Osteoblast (primary cell): ENCODE data around the gene WDCP. TPM values are rescaled to one million over a fixed set of nuclear protein-coding genes. Genes with fewer than 3 reads are reported as not detected.
A peak's percentile ranks its signal among the peaks of the same experiment; 100 is the strongest.

ENCODE experiments used
- DNase-seq: peaks from one replicate; pipeline ENCODE4 v3.0.0; 2011; ENCODE audit warnings: low spot score, mixed read lengths; ENCODE audit not compliant: insufficient read length; ENCODE audit errors: missing footprints
- H2AFZ ChIP-seq: 2 replicates; pipeline ENCODE4 v1.6.0; 2011; ENCODE audit warnings: mild to moderate bottlenecking, low read length
- H3K27ac ChIP-seq: 2 replicates; pipeline ENCODE4 v1.5.1; 2011; ENCODE audit warnings: mild to moderate bottlenecking, low read depth, low read length, moderate library complexity
- H3K27me3 ChIP-seq: 2 replicates; pipeline ENCODE4 v1.6.0; 2012; ENCODE audit warnings: mild to moderate bottlenecking, control low read depth, inconsistent platforms, low read length, moderate library complexity; ENCODE audit not compliant: insufficient read depth
- H3K36me3 ChIP-seq: 2 replicates; pipeline ENCODE4 v1.5.1; 2011; ENCODE audit warnings: mild to moderate bottlenecking, low read length, control low read depth, moderate library complexity; ENCODE audit not compliant: insufficient read depth
- H3K4me1 ChIP-seq: 2 replicates; pipeline ENCODE4 v1.5.1; 2011; ENCODE audit warnings: mild to moderate bottlenecking, low read length, control low read depth, moderate library complexity; ENCODE audit not compliant: insufficient read depth
- H3K4me2 ChIP-seq: 2 replicates; pipeline ENCODE4 v1.6.0; 2011; ENCODE audit warnings: mild to moderate bottlenecking, low read length; ENCODE audit not compliant: insufficient read depth
- H3K4me3 ChIP-seq: fragments of 200-600 bp; sonication (generic); 3 replicates; pipeline ENCODE4 v1.5.1; 2012; ENCODE audit warnings: mild to moderate bottlenecking, low read length, inconsistent platforms; ENCODE audit not compliant: insufficient read depth
- H3K79me2 ChIP-seq: 2 replicates; pipeline ENCODE4 v1.6.0; 2012; ENCODE audit warnings: mild to moderate bottlenecking, low read length, control low read depth, inconsistent platforms; ENCODE audit not compliant: insufficient read depth
- H3K9me3 ChIP-seq: 2 replicates; pipeline ENCODE4 v1.5.1; 2011; ENCODE audit warnings: low read depth, low read length, control low read depth
- H4K20me1 ChIP-seq: 2 replicates; pipeline ENCODE4 v1.6.0; 2012; ENCODE audit warnings: mild to moderate bottlenecking, low read length, control low read depth; ENCODE audit not compliant: insufficient read depth
- CTCF ChIP-seq: IDR thresholded peaks from 2 replicates; pipeline ENCODE4 v1.5.1; 2011; ENCODE audit warnings: mild to moderate bottlenecking, low read depth, low read length, moderate library complexity; ENCODE audit errors: extremely low read depth
- total RNA-seq: library from RNA; depleted of rRNA; stranded (reverse); fragments of >200 nt; gene quantifications from 2 replicates; pipeline ENCODE4 v1.2.3, GENCODE V29; 2012

WDCP gene
- total RNA-seq, 1 donor, result 8.3 TPM

GRCh38 chr2:24086241-24086640 is 39.0 kb upstream of the WDCP start:
- Histone ChIP-seq H3K79me2 (peaks cover 5% of the 10 kb centered on the region), H3K4me3 (no peak overlapping the region), H4K20me1 (no peaks in the 10 kb centered on the region), H3K4me1 (peaks cover 10% of the 10 kb centered on the region), H3K27ac (no peak overlapping the region), H3K36me3 (peaks cover 15% of the 10 kb centered on the region), H3K4me2 (no peak overlapping the region), H3K9me3 (no peaks in the 10 kb centered on the region), H2AFZ (no peak overlapping the region), H3K27me3 (no peaks in the 10 kb centered on the region)
- TF ChIP-seq CTCF, result no peak
- DNase-seq, result no peak

- Histone ChIP-seq H3K79me2 (peaks cover 5% of the 10 kb centered on the region), H3K4me1 (peaks cover 10% of the 10 kb centered on the region), H3K36me3 (peaks cover 17% of the 10 kb centered on the region), H2AFZ (peak overlapping the region; percentile 96), H3K27ac (peak overlapping the region; percentile 62), H4K20me1 (no peaks in the 10 kb centered on the region), H3K9me3 (no peaks in the 10 kb centered on the region), H3K4me2 (peak overlapping the region; percentile 90), H3K4me3 (peak overlapping the region; percentile 88), H3K27me3 (no peaks in the 10 kb centered on the region)
- DNase-seq, result no peak
- no peak for TF ChIP-seq CTCF
Observed at GRCh38 chr2:24085200-24085489, 38.0 kb upstream of the WDCP start.

GRCh38 chr2:24084386-24085199 is 37.4 kb upstream of the WDCP start, which contains the start of gene TP53I3:
TP53I3 (minus strand) TSS chr2:24084834; CDS start chr2:24084326, 508 bp downstream.
- peak within 1 kb of the TSS; percentile 88 for H3K4me3 ChIP-seq
- H3K27me3 ChIP-seq, result no peaks in the 10 kb centered on the region
- no peaks in the 10 kb centered on the region for H3K9me3 ChIP-seq
- DNase-seq, result peak; percentile 98
- peaks cover 5% of the 10 kb centered on the region for H3K79me2 ChIP-seq
- H3K27ac ChIP-seq, result peak within 1 kb of the TSS; percentile 62
- TF ChIP-seq CTCF, result peak; percentile 77
- peaks cover 10% of the 10 kb centered on the region for H3K4me1 ChIP-seq
- peak within 1 kb of the TSS; percentile 90 for H3K4me2 ChIP-seq
- no peaks in the 10 kb centered on the region for H4K20me1 ChIP-seq
- H3K36me3 ChIP-seq, result peaks cover 18% of the 10 kb centered on the region
- peak within 1 kb of the TSS; percentile 96 for H2AFZ ChIP-seq

- Histone ChIP-seq H4K20me1 (no peaks in the 10 kb centered on the region), H3K27ac (peak overlapping the region; percentile 62), H3K27me3 (no peaks in the 10 kb centered on the region), H3K36me3 (peaks cover 23% of the 10 kb centered on the region), H2AFZ (peak overlapping the region; percentile 79), H3K9me3 (no peaks in the 10 kb centered on the region), H3K79me2 (peaks cover 5% of the 10 kb centered on the region), H3K4me2 (peak overlapping the region; percentile 90), H3K4me3 (peak overlapping the region; percentile 88), H3K4me1 (peaks cover 10% of the 10 kb centered on the region)
- peak; percentile 87 for DNase-seq
- no peak for TF ChIP-seq CTCF
Observed at GRCh38 chr2:24083567-24084385, 36.6 kb upstream of the WDCP start.
